ENCODE data around the gene SI. TPM values are rescaled to one million over a fixed set of nuclear protein-coding genes. Genes with fewer than 3 reads are reported as not detected.

The SI gene
- polyA plus RNA-seq, 1 experiment = not detected

GRCh38 chr3:164929642-164930041 is 148.7 kb downstream of the SI start:
- Histone ChIP-seq H3K27ac (ENCODE audit: low read depth, low read length) (no peak overlapping the region), H3K4me3 (ENCODE audit: low read depth, low read length) (no peak overlapping the region), H3K9me3 (ENCODE audit: control insufficient read depth, insufficient read depth, low read length) (peaks cover 21% of the 10 kb centered on the region), H3K27me3 (ENCODE audit: control insufficient read depth, insufficient read depth, low read length) (no peaks in the 10 kb centered on the region)
- no peak for TF ChIP-seq CTCF (IDR thresholded peaks at IDR 0.05; ENCODE audit: low read depth, low read length)
- POLR2A ChIA-PET = no interaction called here
- no peak for DNase-seq (ENCODE audit: low read depth, low spot score)
- CTCF ChIA-PET = no interaction called here

Small RNA genes lying within 50 kb of the gene (small RNA-seq; reads per million reads assigned to genes)
- not detected for gene RF00019 (ENCODE audit: insufficient read length, low read depth)

Other genes with a start within 250 kb of the SI start
- gene SLITRK3, start 117.9 kb upstream of the SI start, polyA plus RNA-seq (2011; rRNA removed) = not detected in 2 replicates